Pancreas (tissue), 10 donors: ENCODE data around the gene KIAA0753. TPM values are rescaled to one million over a fixed set of nuclear protein-coding genes. Genes with fewer than 3 reads are reported as not detected.

ENCODE experiments used
- ATAC-seq, 4 donors: fragments of 200-7000 bp; cut with Tn5 transposase; one replicate each; pipeline versions ENCODE4 v1.8.0 to v1.9.1; 2020; ENCODE audit warnings: mild to moderate bottlenecking in 4 of 4, moderate library complexity in 4 of 4
- DNase-seq, 6 donors: peaks; one replicate each; pipeline ENCODE4 v3.0.0-alpha.2; 2020
- FAIRE-seq: peaks from 2 replicates; lab custom pipeline; 2012; peaks lifted over from hg19 to GRCh38; lab: Jason Lieb, UNC
- H3K27ac ChIP-seq, 4 donors: fragments of 200-600 bp; sonication (generic); 1 replicate in 3 of 4; 2 replicates in 1 of 4; pipeline versions ENCODE4 v1.5.0 to v1.8.0; 2020
- H3K27me3 ChIP-seq, 4 donors: fragments of 200-600 bp; one replicate each; pipeline ENCODE4 v1.8.0; 2021
- H3K36me3 ChIP-seq, 3 donors: fragments of 200-600 bp; sonication (generic) in 1 of 3; one replicate each; pipeline versions ENCODE4 v1.5.0 to v1.8.0; 2020 to 2021
- H3K4me1 ChIP-seq, 3 donors: fragments of 200-600 bp; one replicate each; pipeline ENCODE4 v1.8.0; 2021
- H3K4me3 ChIP-seq, 4 donors: fragments of 200-600 bp; sonication (generic) in 2 of 4; one replicate each; pipeline versions ENCODE4 v1.5.0 to v1.8.0; 2020 to 2021
- H3K9me3 ChIP-seq, 4 donors: fragments of 200-600 bp; one replicate each; pipeline ENCODE4 v1.8.0; 2021
- CTCF ChIP-seq, 4 donors: fragments of 200-600 bp; sonication (generic) in 3 of 4; IDR thresholded peaks; one replicate each; pipeline versions ENCODE4 v1.5.0 to v1.8.0; 2021; ENCODE audit warnings: antibody characterized with exemption in 4 of 4
- WGBS, 2 donors: extraction: QIAGEN DNeasy Blood & Tissue Kit; methylation state at CpG; one replicate each; pipeline ENCODE4 v1.1.7; 2013; 5-methylcytosine and 5-hydroxymethylcytosine counted together
- intact Hi-C, 3 donors: fragments of 100-400 bp; cut with DNase I; formaldehyde crosslinking; loops; one replicate each; pipeline versions ENCODE4 v1.11.1 to v1.14.2; 2022
- polyA plus RNA-seq, 2 donors: library from polyadenylated mRNA; stranded (reverse); fragments of 200-250 nt; gene quantifications; one replicate each; pipeline ENCODE4 v1.2.3, GENCODE V29; 2013
- total RNA-seq, 6 donors: library from RNA; stranded (reverse); fragmentation: NEBNext Ultra II Directional in 4 of 6; extraction: Animal tissue kit (Norgen Biotek cat#: 25700) in 4 of 6; gene quantifications; one replicate each; pipeline versions ENCODE4 v1.2.1 to v1.2.4, GENCODE V29; 2021 to 2023
- donor health status: healthy with polysubstance abuse.
- donor health status: DM: no; HTN: no; CAD: no; lungs with moderate emphysema.
- donor health status: DM: no; HTN: no; CAD: no.
- donor health status: control.
- donor health status: control.
- donor health status: Bipolar disorder and iron deficiency.
- donor health status: DM: yes; HTN: yes; CAD: no.
- donor health status: DM: no; HTN: no; CAD: no.
- donor health status: DM: no; HTN: no; CAD: no.
- donor health status: DM: yes; HTN: yes; CAD: no.

The KIAA0753 gene
- total RNA-seq (10 to 100 TPM in 1 of 6 donors, 1 to 10 TPM in 5; 4.6 to 10.6 (median 6.0) TPM), polyA plus RNA-seq (1 to 10 TPM; 4.4 to 6.4 TPM)

GRCh38 chr17:6640536-6641246 lies at the start of gene KIAA0753, which contains the start of gene TXNDC17:
Gene KIAA0753 (minus strand): TSS chr17:6640711. CDS start chr17:6635103, 5,608 bp downstream.
Gene TXNDC17 (plus strand): TSS chr17:6641060. CDS start chr17:6641083, 23 bp downstream.
- Histone ChIP-seq H3K4me3 (peak within 1 kb of the TSS; percentile 64 to 85 (median 70)), H3K9me3 (no peaks in the 10 kb centered on the region), H3K4me1 (peaks cover 8 to 23% (median 9%) of the 10 kb centered on the region in 3 donors), H3K27ac (peak within 1 kb of the TSS; percentile 70 to 85 (median 78)), H3K36me3 (peaks cover 0 to 11% (median 3%) of the 10 kb centered on the region in 3 donors), H3K27me3 (no peaks in the 10 kb centered on the region)
- 0% methylated on average over 52 of the region's 52 CpGs for whole genome bisulfite sequencing, 2 donors
- peak; percentile 91 to 97 (median 95) for ATAC-seq
- intact Hi-C loops: loop anchor here in 1 of 3 donors (10.0 kb wide), 1 partner anchor 166 kb away; no protein-coding TSS in a partner anchor
- TF ChIP-seq CTCF (IDR thresholded peaks at IDR 0.05): no peak
- FAIRE-seq: no peak
- peak; percentile 85 to 95 (median 88) for DNase-seq

GRCh38 chr17:6688944-6689343 lies 48.4 kb upstream of the KIAA0753 start:
- H3K4me1 ChIP-seq: no peaks in the 10 kb centered on the region
- no peak for TF ChIP-seq CTCF (IDR thresholded peaks at IDR 0.05)
- intact Hi-C loops: no loop called here
- no peaks in the 10 kb centered on the region for H3K27me3 ChIP-seq
- no peaks in the 10 kb centered on the region for H3K36me3 ChIP-seq
- FAIRE-seq: no peak
- DNase-seq: no peak
- H3K27ac ChIP-seq: no peak overlapping the region
- WGBS, 2 donors: 81 to 83% methylated on average over 9 of the region's 9 CpGs
- no peak overlapping the region for H3K4me3 ChIP-seq
- ATAC-seq: no peak
- no peaks in the 10 kb centered on the region for H3K9me3 ChIP-seq

- Histone ChIP-seq H3K4me1 (no peaks in the 10 kb centered on the region), H3K4me3 (no peak overlapping the region), H3K9me3 (no peaks in the 10 kb centered on the region), H3K36me3 (no peaks in the 10 kb centered on the region), H3K27me3 (no peaks in the 10 kb centered on the region), H3K27ac (no peak overlapping the region)
- no peak for DNase-seq
- FAIRE-seq: no peak
- no peak for TF ChIP-seq CTCF (IDR thresholded peaks at IDR 0.05)
- intact Hi-C loops: no loop called here
- WGBS, 2 donors: 66 to 73% methylated on average over 4 of the region's 4 CpGs
- ATAC-seq: peak in 1 of 4 donors; percentile 31
These were observed 45.5 kb upstream of the KIAA0753 start for GRCh38 chr17:6686026-6686425.

GRCh38 chr17:6684881-6685767 lies 44.6 kb upstream of the KIAA0753 start:
- ATAC-seq (no peak), DNase-seq (no peak), FAIRE-seq (no peak)
- no peaks in the 10 kb centered on the region for H3K36me3 ChIP-seq
- no peaks in the 10 kb centered on the region for H3K27me3 ChIP-seq
- H3K27ac ChIP-seq: no peak overlapping the region
- 78 to 81% methylated on average over 14 of the region's 14 CpGs for WGBS, 2 donors
- no peak for TF ChIP-seq CTCF (IDR thresholded peaks at IDR 0.05)
- no peaks in the 10 kb centered on the region for H3K9me3 ChIP-seq
- intact Hi-C loops: no loop called here
- no peak overlapping the region for H3K4me3 ChIP-seq
- H3K4me1 ChIP-seq: no peaks in the 10 kb centered on the region
